Body of pancreas (tissue), 4 donors: ENCODE results near the gene SLC24A3.

ENCODE experiments used
- CTCF ChIP-seq, 7 experiments: fragments of 450-650 bp in 4 of 7; fragments of 200-600 bp in 3 of 7; sonication (generic) in 3 of 7; IDR thresholded peaks; one replicate each; pipeline ENCODE4 v1.5.1; 2016 to 2019; ENCODE audit warnings: antibody characterized with exemption in 7 of 7
- POLR2A ChIP-seq, 3 donors: fragments of 450-650 bp; IDR thresholded peaks; one replicate each; pipeline ENCODE4 v1.6.1; 2016; ENCODE audit warnings: antibody characterized with exemption in 3 of 3, mild to moderate bottlenecking in 2 of 3

- TF ChIP-seq CTCF (IDR thresholded peaks at IDR 0.05): no peak
- TF ChIP-seq POLR2A (IDR thresholded peaks at IDR 0.05): no peak
Observed at GRCh38 chr20:19723051-19723450, 510.6 kb downstream of the SLC24A3 start.
